Immature natural killer cell (primary cell): ENCODE measurements around the gene C16orf82. TPM values are rescaled to one million over a fixed set of nuclear protein-coding genes. Genes with fewer than 3 reads are reported as not detected.
A peak's percentile ranks its signal among the peaks of the same experiment; 100 is the strongest.

Source experiments
- DNase-seq, 3 donors: peaks; one replicate each; pipeline ENCODE4 v3.0.0; 2022; ENCODE audit warnings: mixed read lengths in 1 of 3
- H3K27ac Mint-ChIP-seq, 6 donors: one replicate each; pipeline ENCODE4 v1.8.0; 2020; ENCODE audit warnings: mixed read lengths in 6 of 6, mild to moderate bottlenecking in 5 of 6, inconsistent platforms in 4 of 6, moderate library complexity in 3 of 6
- H3K27me3 Mint-ChIP-seq, 3 donors: one replicate each; pipeline ENCODE4 v1.8.0; 2020 to 2021; ENCODE audit warnings: low read depth in 3 of 3, mild to moderate bottlenecking in 3 of 3, mixed read lengths in 3 of 3, moderate library complexity in 3 of 3, inconsistent platforms in 1 of 3
- H3K36me3 Mint-ChIP-seq, 3 donors: one replicate each; pipeline ENCODE4 v1.8.0; 2020; ENCODE audit warnings: mixed read lengths in 3 of 3, inconsistent platforms in 2 of 3, mild to moderate bottlenecking in 2 of 3
- H3K4me1 Mint-ChIP-seq, 2 donors: one replicate each; pipeline ENCODE4 v1.8.0; 2020; ENCODE audit warnings: inconsistent platforms in 2 of 2, mild to moderate bottlenecking in 2 of 2, mixed read lengths in 2 of 2, moderate library complexity in 1 of 2
- H3K4me3 Mint-ChIP-seq, 5 donors: one replicate each; pipeline ENCODE4 v1.8.0; 2020; ENCODE audit warnings: mild to moderate bottlenecking in 5 of 5, mixed read lengths in 5 of 5, inconsistent platforms in 3 of 5, moderate library complexity in 3 of 5
- H3K9me3 Mint-ChIP-seq, 6 donors: one replicate each; pipeline ENCODE4 v1.8.0; 2020; ENCODE audit warnings: mild to moderate bottlenecking in 6 of 6, mixed read lengths in 6 of 6, inconsistent platforms in 4 of 6, moderate library complexity in 3 of 6
- polyA plus RNA-seq, 3 donors: library from polyadenylated mRNA; unstranded; fragments of 300-500 nt; fragmentation: Illumina TruSeq; gene quantifications; one replicate each; pipeline ENCODE4 v1.2.3, GENCODE V29; 2021

C16orf82 gene
- polyA plus RNA-seq, 3 donors from 2014 or later: not detected

DNA sequence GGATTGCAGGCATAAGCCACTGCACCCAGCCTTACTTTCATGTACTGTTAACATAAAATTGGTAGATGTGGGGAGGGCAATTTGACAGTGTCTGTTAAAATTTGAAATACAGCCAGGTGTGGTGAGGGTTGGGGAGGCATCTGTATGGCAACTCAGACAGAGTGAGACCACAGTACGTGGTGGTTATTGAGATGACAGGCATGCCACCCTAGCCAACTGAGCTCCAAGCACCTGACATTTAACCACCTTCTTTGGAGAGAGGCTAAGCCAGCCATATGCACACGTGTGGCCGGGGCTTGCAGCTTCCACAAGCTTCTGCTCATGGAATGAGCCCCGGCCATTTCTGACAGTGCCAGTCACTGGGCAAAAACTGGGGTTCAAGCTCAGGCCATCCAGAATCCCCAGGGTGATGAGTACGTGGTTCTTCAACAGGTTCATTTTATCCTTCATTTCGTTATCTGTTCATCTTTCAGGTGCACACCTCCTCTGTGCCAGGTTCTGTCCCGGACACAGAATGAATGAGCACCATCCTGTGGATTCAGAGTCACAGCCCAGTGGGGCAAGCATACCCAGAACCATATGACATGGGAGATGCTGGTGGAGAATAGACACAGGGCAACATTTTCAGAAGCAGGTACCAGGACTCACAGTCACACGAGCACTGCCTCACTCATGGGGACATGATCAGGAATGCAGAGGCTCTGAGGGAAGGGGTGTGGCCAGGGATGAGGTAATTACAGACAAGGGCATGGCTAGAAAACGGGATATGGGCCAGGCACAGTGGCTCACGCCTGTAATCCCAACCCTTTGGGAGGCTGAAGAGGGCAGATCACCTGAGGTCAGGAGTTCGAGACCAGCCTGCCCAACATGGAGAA is 36.2 kb downstream of the C16orf82 start:
- H3K36me3 Mint-ChIP-seq: no peaks in the 10 kb centered on the region
- DNase-seq: no peak
- H3K27me3 Mint-ChIP-seq: peaks cover 0 to 8% (median 5%) of the 10 kb centered on the region in 3 donors
- H3K4me1 Mint-ChIP-seq: peaks cover 0 to 1% of the 10 kb centered on the region in 2 donors
- no peak overlapping the region for H3K27ac Mint-ChIP-seq
- no peak overlapping the region for H3K4me3 Mint-ChIP-seq
- no peaks in the 10 kb centered on the region for H3K9me3 Mint-ChIP-seq

DNA sequence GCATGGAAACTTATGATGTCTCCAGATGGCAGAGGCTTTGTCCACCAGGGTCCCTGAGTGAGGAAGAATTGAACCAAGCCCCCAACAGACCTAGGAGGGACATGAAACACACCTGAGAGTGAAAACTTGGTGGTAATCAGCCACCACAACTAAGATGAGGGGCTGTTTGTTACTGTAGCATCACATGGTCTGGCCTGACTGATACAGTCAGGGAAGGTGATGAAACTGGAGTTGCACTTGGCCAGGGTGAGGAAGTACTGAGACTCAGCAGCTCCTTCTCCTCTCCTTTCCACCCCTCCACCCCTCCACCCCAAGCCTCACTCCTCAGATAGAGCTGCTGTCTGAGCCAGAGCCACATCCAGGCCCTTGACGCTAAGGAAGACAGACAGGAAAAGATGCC is 37.2 kb downstream of the C16orf82 start:
- Mint-ChIP-seq H3K9me3 (no peaks in the 10 kb centered on the region), H3K4me1 (peaks cover 0 to 3% of the 10 kb centered on the region in 2 donors), H3K4me3 (no peak overlapping the region), H3K36me3 (no peaks in the 10 kb centered on the region), H3K27ac (no peak overlapping the region), H3K27me3 (peaks cover 3 to 9% (median 5%) of the 10 kb centered on the region in 3 donors)
- DNase-seq: no peak

DNA sequence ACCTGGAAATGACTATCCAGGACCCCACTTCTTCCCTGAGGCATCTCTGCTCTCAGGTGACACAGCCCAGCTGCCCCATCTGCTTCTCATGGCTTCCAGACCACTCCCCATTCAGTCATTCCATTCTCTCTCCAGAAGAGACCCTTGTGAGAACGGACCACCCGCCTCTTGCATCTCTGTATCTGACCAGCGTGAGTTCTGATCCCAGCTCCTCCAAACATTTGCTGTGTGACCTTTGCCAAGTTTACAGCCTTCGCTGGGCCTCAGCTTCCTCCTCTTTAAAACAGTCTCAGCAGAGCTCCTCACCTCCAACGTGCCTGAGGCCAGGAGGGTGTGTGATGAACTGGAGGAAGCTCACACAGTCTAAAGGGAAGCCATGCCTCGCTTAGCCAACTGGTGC is 39.6 kb downstream of the C16orf82 start:
- no peak overlapping the region for H3K4me3 Mint-ChIP-seq
- no peak overlapping the region for H3K27ac Mint-ChIP-seq
- H3K27me3 Mint-ChIP-seq: peaks cover 3 to 9% (median 3%) of the 10 kb centered on the region in 3 donors
- no peaks in the 10 kb centered on the region for H3K9me3 Mint-ChIP-seq
- H3K4me1 Mint-ChIP-seq: peaks cover 5 to 7% of the 10 kb centered on the region in 2 donors
- no peak for DNase-seq
- no peaks in the 10 kb centered on the region for H3K36me3 Mint-ChIP-seq

DNA sequence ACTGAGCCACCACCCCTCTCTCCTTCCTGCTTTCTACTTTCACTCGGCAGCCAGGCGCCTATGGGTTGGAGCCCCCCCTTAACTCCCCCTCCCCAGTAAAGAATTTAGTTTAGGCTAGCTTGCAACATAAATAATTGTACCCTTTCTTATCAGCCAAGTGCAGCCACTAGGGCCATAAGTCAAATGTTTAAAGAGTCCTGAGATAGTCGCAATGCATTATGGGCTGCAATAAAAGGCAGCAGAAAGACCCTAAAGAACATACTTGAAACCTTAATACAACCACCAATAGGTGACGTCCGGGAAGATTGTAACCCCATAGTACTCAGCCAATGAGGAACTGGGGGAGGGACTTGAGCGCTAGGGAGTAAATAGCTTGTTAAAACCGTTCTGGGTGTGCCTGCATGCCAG is 40.5 kb downstream of the C16orf82 start:
- no peak for DNase-seq
- Mint-ChIP-seq H3K4me1 (peaks cover 5 to 7% of the 10 kb centered on the region in 2 donors), H3K9me3 (no peaks in the 10 kb centered on the region), H3K36me3 (no peaks in the 10 kb centered on the region), H3K27ac (no peak overlapping the region), H3K4me3 (peak overlapping the region in 1 of 5 donors; percentile 3), H3K27me3 (peaks cover 3 to 9% (median 3%) of the 10 kb centered on the region in 3 donors)

DNA sequence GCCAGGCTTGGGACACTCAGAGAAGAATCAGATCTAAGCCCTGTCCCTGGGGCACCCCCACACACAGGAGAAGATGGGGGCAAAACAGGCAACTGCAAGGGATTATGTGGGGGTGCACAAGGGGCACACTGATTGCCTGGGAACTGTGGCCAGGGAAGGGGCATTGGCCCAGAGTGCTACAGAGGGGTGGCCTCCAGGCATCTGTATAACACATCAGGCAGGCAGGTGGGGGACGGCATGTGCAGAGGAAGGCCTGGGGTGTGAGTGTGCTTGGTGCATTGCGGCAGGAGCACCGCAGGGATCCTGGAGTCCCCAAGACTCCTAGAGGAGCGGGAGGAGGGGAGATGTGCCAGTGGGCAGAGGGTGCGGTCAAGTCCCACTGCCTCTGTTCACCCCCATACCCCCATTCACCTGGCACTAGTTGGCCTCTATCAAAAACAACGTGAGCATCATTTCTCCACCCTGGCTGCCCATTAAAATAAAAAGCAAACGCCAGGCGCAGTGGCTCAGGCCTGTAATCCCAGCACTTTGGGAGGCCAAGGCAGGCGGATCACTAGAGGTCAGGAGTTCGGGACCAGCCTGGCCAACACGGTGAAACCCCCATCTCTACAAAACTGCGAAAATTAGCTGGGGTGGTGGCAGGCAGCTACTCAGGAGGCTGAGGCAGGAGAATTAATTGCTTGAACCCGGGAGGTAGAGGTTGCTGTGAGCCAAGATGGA is 41.5 kb downstream of the C16orf82 start:
- Mint-ChIP-seq H3K36me3 (no peaks in the 10 kb centered on the region), H3K27me3 (peaks cover 3 to 9% (median 3%) of the 10 kb centered on the region in 3 donors), H3K27ac (no peak overlapping the region), H3K4me3 (peak overlapping the region in 1 of 5 donors; percentile 19), H3K9me3 (no peaks in the 10 kb centered on the region), H3K4me1 (peaks cover 5 to 7% of the 10 kb centered on the region in 2 donors)
- DNase-seq: no peak

DNA sequence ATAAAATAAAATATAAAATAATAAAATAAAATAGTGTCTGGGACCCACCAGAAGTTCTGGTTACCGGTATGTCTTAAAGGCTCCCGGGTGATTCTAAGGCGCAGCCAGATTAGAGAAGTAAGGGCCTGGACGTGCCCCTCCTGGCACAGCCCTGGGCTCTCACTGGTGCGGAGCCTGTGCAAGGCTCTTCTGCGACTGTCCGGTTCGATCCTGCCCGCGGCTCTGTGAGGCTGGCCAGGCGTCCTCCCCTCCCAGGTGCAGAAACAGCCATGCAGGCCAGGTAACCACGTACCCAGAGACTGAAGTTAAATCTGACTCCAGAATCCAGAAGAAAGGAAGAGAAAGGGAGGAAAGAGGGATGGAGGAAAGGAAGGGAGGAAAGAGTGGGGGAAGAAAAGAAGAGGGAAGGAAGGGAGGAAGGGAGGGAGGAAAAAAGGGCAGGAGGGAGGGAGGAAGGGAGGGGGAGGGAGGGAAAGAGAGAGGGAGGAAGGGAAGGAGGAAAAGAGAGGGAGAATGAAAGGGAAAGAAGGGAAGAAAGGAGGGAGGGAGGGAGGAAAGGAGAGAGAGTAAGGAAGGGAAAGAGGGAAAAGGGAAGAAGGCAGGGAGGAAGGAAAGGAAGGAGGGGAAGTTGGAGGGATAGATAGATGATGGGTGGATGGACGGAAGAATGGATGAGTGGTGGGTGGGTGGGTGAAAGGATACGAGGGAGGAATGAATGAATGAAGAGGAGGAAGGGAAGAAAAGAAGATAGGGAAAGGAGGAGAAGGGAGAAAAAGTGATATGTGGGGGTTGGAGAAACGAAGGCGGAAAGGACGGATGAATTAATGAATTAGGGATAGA is 42.3 kb downstream of the C16orf82 start:
- Mint-ChIP-seq H3K27ac (peak overlapping the region in 1 of 6 donors; percentile 12), H3K36me3 (no peaks in the 10 kb centered on the region), H3K9me3 (no peaks in the 10 kb centered on the region), H3K4me3 (peak overlapping the region; percentile 59 to 75 (median 73)), H3K4me1 (peaks cover 5 to 7% of the 10 kb centered on the region in 2 donors), H3K27me3 (peaks cover 3 to 9% (median 3%) of the 10 kb centered on the region in 3 donors)
- no peak for DNase-seq

DNA sequence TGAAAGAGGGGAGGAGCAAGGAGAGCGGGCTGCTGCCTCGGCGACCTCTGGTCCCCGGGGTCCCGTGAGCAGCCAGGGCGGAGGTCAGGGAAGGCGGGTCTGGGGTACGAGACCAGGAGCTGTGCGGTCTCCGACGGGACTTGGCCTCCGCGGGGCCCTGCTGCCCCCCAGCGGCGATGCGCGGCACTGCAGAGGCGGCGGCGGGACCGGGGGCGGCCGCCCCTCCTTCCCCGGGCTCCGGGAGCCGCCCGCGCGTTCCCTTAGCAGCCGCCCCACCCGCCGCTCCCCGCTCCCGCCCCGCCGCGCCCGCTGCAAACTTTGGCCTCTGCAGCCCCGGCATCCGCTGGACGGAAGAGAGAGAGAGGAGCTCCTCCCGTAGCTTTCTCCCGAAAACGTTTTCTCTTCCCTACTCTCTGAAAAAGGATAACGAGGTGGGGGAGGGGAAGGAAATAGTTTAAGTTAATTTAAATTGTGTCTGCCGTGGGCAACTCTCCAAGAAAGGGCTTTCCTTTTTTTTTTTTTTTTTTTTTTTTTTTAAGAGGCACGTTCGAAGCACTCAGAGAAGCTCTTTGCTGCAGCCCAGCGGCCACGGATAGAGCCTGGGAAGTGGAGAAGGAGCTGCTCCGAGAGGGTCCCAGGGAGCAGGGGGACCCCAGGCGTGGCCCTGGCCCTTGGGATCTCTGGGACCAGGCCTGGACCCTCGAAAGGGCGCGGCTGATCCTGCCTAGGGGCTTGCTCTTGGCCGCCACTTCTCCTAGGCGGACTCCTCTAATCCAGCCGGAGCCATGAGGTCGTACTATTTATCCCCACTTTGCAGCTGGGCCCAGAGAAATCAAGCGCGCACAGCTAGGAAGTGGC is 43.2 kb downstream of the C16orf82 start:
- peaks cover 3 to 7% (median 3%) of the 10 kb centered on the region in 3 donors for H3K27me3 Mint-ChIP-seq
- H3K4me3 Mint-ChIP-seq: peak overlapping the region; percentile 59 to 75 (median 73)
- no peaks in the 10 kb centered on the region for H3K9me3 Mint-ChIP-seq
- peaks cover 5 to 7% of the 10 kb centered on the region in 2 donors for H3K4me1 Mint-ChIP-seq
- H3K36me3 Mint-ChIP-seq: no peaks in the 10 kb centered on the region
- peak; percentile 56 to 66 (median 66) for DNase-seq
- H3K27ac Mint-ChIP-seq: peak overlapping the region in 1 of 6 donors; percentile 12

DNA sequence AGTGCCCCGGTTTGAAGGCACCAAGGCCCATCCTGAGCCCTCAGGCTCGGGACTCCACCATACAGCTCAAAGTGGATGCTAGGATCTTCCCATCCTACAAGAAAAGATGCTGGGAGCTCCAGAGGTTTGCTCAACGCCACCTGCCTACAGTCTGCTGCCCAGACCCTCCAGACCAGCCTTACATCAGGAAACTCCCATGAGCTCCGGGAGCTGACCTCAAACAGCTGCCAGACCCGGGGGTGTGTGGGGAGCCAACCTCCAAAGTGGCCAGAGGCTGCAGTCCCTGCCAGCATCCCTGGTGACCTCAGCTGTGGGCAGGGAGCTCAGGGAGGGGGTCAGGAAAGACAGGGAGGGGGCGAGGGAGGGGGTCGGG is 43.8 kb downstream of the C16orf82 start:
- no peak for DNase-seq
- peaks cover 5 to 7% of the 10 kb centered on the region in 2 donors for H3K4me1 Mint-ChIP-seq
- H3K36me3 Mint-ChIP-seq: no peaks in the 10 kb centered on the region
- H3K27me3 Mint-ChIP-seq: peaks cover 1 to 9% (median 3%) of the 10 kb centered on the region in 3 donors
- H3K4me3 Mint-ChIP-seq: peak overlapping the region in 1 of 5 donors; percentile 35
- H3K9me3 Mint-ChIP-seq: no peaks in the 10 kb centered on the region
- H3K27ac Mint-ChIP-seq: no peak overlapping the region

DNA sequence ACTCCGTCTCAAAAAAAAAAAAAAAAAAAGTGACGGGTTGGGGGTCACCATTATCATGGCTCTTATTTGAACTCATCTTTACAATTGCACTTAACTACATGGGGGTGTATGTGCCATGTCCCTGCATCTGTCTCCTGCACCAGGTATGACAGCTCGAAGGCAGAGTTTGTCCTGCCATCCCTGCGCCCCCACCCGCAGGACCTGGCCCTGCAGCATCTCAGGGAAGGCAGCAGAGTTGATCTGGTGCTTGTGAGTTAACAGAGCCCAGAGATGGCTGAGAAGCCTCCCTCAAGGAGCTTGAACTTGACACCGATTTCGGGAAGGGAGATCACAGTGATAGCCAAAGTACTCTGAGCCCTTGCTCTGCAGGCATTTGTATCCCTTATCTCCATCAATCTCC is 44.8 kb downstream of the C16orf82 start:
- Mint-ChIP-seq H3K36me3 (no peaks in the 10 kb centered on the region), H3K27me3 (peaks cover 1 to 6% (median 3%) of the 10 kb centered on the region in 3 donors), H3K9me3 (peaks cover 0 to 4% (median 0%) of the 10 kb centered on the region in 6 donors), H3K27ac (peak overlapping the region in 1 of 6 donors; percentile 21), H3K4me1 (peaks cover 5 to 7% of the 10 kb centered on the region in 2 donors), H3K4me3 (no peak overlapping the region)
- no peak for DNase-seq

DNA sequence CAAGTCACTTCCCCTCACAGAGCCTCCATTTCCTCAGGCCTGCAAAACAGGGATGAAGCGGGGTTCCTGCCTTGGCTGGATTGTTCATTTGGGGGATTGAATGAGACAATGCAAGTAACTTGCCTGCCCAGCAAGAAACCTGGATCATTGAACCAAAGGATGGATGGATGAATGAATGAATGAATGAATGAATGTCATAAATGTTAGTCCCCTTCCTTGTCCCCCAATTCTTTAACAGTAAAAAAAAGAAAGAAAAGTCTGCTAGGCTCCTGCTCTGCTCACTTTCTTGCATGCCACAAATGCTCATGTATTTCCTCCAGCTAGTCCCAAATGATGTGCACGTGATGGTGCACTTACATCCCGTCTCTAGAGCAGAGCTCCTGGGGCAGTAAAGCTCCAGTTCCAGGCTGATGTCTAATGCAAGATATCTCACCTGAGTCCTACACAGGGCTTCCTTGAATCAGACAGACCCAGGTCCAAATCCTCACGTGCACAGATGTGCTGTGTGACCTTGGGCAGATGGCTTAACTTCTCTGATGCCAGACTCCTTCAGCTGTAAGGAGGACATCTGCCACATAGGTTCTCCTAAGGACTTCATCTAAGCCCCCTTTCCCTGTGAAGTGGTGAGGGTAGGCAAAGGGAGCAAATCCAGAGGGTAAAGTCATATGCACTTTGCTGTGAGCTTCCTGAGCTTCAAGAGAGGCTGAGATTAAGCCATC is 45.5 kb downstream of the C16orf82 start:
- H3K27me3 Mint-ChIP-seq: peaks cover 1 to 6% (median 3%) of the 10 kb centered on the region in 3 donors
- no peaks in the 10 kb centered on the region for H3K36me3 Mint-ChIP-seq
- H3K4me1 Mint-ChIP-seq: peaks cover 4 to 7% of the 10 kb centered on the region in 2 donors
- peaks cover 0 to 4% (median 0%) of the 10 kb centered on the region in 6 donors for H3K9me3 Mint-ChIP-seq
- no peak overlapping the region for H3K4me3 Mint-ChIP-seq
- DNase-seq: no peak
- H3K27ac Mint-ChIP-seq: peak overlapping the region in 4 of 6 donors; percentile 2 to 78 (median 28)

DNA sequence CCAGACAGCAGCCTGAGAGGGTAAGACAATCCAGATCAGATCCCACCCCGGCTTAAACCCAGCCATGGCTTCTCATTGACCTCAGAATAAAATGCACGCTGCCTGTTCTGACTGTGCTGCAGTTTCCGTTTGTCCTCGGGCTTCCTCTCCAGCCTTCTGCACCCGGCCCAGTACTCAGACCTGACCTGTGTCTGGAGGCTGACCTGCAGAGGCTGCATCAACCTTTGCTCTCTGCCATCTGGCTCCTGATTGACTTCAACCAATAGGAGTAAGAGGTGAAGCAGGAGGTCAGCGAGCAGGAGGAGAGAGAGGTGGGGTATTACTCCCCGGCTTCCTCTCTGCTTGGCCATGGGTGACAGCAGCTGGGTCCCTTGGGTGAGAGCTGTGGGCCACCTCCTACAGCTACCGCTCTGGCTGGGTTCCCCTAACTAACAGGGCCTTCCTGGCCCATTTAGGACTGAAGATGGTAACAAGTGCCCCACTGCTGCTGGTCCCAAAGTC is 46.7 kb downstream of the C16orf82 start:
- Mint-ChIP-seq H3K36me3 (no peaks in the 10 kb centered on the region), H3K27ac (peak overlapping the region in 2 of 6 donors; percentile 28 to 78), H3K4me3 (no peak overlapping the region), H3K4me1 (peaks cover 4 to 7% of the 10 kb centered on the region in 2 donors), H3K27me3 (peaks cover 1 to 4% (median 2%) of the 10 kb centered on the region in 3 donors), H3K9me3 (peaks cover 0 to 4% (median 0%) of the 10 kb centered on the region in 6 donors)
- no peak for DNase-seq

DNA sequence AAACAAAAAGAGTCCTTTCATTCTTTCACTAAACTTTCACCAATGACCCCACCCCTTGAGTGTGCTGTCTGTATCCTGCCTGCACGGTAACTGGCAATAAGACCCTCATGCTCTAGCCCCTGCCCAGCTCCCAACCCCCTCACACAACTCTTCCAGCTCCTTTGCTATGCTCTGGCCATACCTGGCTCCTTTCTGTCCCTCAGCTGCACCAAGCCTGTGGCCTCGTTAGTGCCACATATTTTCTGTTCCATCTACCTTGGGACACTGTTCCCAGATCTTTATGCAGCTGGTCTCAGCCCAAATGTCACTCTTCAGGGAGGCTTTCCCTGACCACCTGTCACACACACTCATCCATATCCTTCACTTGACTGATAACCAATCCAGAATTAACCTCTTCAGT is 47.3 kb downstream of the C16orf82 start:
- Mint-ChIP-seq H3K4me1 (peaks cover 5 to 7% of the 10 kb centered on the region in 2 donors), H3K9me3 (peaks cover 0 to 4% (median 0%) of the 10 kb centered on the region in 6 donors), H3K36me3 (no peaks in the 10 kb centered on the region), H3K27me3 (peaks cover 0 to 4% (median 1%) of the 10 kb centered on the region in 3 donors), H3K27ac (no peak overlapping the region), H3K4me3 (no peak overlapping the region)
- DNase-seq: no peak
